Vagina (tissue), 2 donors: ENCODE measurements around the gene PMPCA.

ENCODE experiments used
- CTCF ChIP-seq, 3 experiments: fragments of 450-650 bp in 2 of 3; fragments of 200-600 bp in 1 of 3; sonication (generic) in 1 of 3; IDR thresholded peaks; one replicate each; pipeline ENCODE4 v1.5.1; 2017 to 2019; ENCODE audit warnings: antibody characterized with exemption in 3 of 3, mild to moderate bottlenecking in 2 of 3, moderate library complexity in 2 of 3
- POLR2A ChIP-seq, 2 donors: fragments of 450-650 bp; IDR thresholded peaks; one replicate each; pipeline ENCODE4 v1.6.1; 2017; ENCODE audit warnings: antibody characterized with exemption in 2 of 2, mild to moderate bottlenecking in 2 of 2, moderate library complexity in 2 of 2
- POLR2AphosphoS5 ChIP-seq, 2 donors: sonication (generic); formaldehyde crosslinking; IDR thresholded peaks; one replicate each; pipeline ENCODE4 v1.9.0; 2017; ENCODE audit warnings: antibody characterized with exemption in 2 of 2, mild to moderate bottlenecking in 2 of 2, low read depth in 1 of 2; ENCODE audit not compliant: insufficient read depth in 1 of 2

GRCh38 chr9:136455043-136456002 is 44.9 kb downstream of the PMPCA start:
- TF ChIP-seq CTCF (IDR thresholded peaks at IDR 0.05) (no peak), POLR2A (IDR thresholded peaks at IDR 0.05) (no peak), POLR2AphosphoS5 (IDR thresholded peaks at IDR 0.05; ENCODE audit: insufficient read depth in 1 of 2, low read depth in 1 of 2) (no peak)
